Renal cortex interstitium (tissue), 11 donors: Measurements from ENCODE around the gene CCL20. TPM values are rescaled to one million over a fixed set of nuclear protein-coding genes. Genes with fewer than 3 reads are reported as not detected.

Experiments used
- DNase-seq, 11 donors: peaks; one replicate each; pipeline ENCODE4 v3.0.0-alpha.2; 2013; ENCODE audit warnings: low read depth in 9 of 11, low spot score in 4 of 11; ENCODE audit errors: extremely low read depth in 1 of 11
- polyA plus RNA-seq, 3 donors: library from polyadenylated mRNA; unstranded; fragments of 120-200 nt; gene quantifications; one replicate each; pipeline ENCODE4 v1.2.1, GENCODE V29; 2013; ENCODE audit not compliant: insufficient read length in 3 of 3

CCL20 gene
- polyA plus RNA-seq, 3 donors, result 0.39 to 0.74 TPM; not detected in 1

DNA sequence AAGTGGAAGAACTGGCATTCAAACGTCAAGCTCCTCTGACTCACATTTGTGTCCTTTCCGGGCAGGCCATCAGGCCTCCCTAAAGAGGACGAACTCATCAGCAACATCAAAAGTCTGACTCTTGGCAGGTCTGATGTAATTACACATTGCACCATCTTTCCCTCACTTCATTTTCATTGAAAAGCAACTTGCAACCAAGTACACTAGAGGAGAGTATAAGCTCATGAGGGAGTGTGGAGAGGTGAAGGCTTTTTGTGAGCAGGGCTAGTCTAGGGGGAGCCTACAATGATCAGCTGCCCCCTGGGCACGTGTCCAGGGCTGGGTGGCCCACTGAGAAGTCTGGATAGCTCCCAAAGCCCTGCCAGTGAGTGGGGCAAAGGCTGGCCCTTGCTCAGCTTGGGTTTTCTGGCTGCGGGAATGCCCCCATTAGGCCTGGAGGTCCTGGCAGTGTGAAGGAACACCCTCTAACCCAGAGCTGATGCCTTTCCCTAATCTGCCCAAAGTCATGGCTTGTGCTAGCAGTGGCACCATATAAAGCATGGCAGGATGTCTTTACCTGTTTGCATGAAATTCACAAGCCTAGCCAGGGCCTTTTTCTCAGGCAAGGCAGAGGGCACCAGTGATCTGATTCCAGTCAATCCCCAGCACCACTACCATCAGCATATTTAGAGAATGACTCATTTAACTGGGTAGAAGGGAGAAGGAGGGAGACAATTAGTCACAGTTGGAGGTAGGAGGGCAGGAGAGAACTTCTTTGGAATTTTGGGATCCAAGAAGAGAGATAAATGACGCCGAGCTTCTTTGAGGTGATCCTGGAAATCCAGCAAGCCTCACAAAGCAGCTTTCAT, 49.3 kb downstream of the CCL20 start:
- no peak for DNase-seq

DNA sequence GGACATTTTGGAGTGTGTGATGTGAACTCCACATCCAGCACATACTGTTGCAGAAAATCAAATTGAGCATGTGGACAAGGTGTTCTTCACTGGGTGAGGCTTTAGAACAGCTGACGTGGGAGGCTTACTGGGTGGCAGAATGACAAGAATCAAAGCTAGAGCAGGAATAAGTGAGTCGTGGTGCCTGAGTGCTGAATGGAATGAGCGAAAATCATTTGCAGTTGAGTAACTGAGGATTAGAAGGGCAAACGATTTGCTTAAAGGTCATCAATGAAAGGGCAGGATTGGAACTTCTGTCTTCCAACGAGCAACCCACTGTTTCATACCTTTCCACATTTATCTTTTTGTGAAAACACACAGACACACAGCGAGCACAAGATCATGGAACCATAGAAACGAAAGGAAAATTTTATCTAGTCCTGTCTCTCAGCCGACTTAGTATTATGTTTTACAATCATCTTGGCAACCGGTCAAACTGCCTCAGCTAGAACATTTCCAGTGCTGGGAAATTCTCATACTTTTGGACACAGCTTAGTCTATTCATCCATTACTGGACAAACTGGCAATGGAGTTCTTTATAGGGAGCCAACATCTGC, 50.6 kb downstream of the CCL20 start:
- no peak for DNase-seq

DNA sequence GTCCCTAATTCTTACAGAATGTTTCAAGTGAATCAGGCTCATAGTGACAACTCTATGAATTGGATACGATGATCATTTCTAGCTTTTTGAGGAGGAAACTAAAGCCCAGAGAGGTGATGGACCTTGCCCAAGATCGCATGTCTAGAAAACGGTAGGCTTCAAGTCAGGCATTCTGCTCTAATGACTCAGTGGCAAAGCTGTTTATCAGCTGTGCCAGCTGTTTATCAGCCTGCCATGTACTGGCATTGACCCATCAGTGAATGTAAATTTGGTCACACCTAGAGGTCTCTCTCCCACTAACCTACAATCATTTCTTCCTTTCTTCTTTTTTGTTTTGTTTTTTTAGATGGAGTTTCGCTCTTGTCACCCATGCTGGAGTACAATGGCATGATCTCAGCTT, 51.6 kb downstream of the CCL20 start:
- no peak for DNase-seq

Other genes with a start within 250 kb of the CCL20 start
- not detected for gene SCYGR2, start 214.9 kb upstream of the CCL20 start, polyA plus RNA-seq
- gene SCYGR3, start 199.0 kb upstream of the CCL20 start, polyA plus RNA-seq, result not detected
- gene SCYGR4, start 196.3 kb upstream of the CCL20 start, polyA plus RNA-seq, result not detected
- not detected for gene SCYGR5, start 147.0 kb upstream of the CCL20 start, polyA plus RNA-seq
- gene SLC19A3, start 95.8 kb upstream of the CCL20 start, polyA plus RNA-seq, result 10 to 100 TPM in 2 of 3 donors, 1 to 10 TPM in 1; 6.7 to 15.8 (median 10.1) TPM
- not detected for gene SCYGR6, start 89.1 kb upstream of the CCL20 start, polyA plus RNA-seq
- not detected for gene SCYGR7, start 85.5 kb upstream of the CCL20 start, polyA plus RNA-seq
- not detected for gene SCYGR8, start 67.9 kb upstream of the CCL20 start, polyA plus RNA-seq
- under 1 TPM; 0.45 to 0.72 (median 0.65) TPM for gene DAW1, start 57.8 kb downstream of the CCL20 start, polyA plus RNA-seq